SKM-1 (cell line): ENCODE measurements around the gene BRSK2.

Experiments
- DNase-seq: peaks from one replicate; lab custom pipeline; 2025; ENCODE audit not compliant: unreplicated experiment; lab: John Stamatoyannopoulos, UW

The BRSK2 gene

GRCh38 chr11:1479006-1479677, 89.4 kb downstream of the BRSK2 start:
- no peak for DNase-seq

- DNase-seq, result no peak
These were observed 90.0 kb downstream of the BRSK2 start for GRCh38 chr11:1479678-1480118.

GRCh38 chr11:1480191-1480554, 90.4 kb downstream of the BRSK2 start:
- no peak for DNase-seq

GRCh38 chr11:1480555-1481482, 91.1 kb downstream of the BRSK2 start:
- no peak for DNase-seq

- no peak for DNase-seq
These were observed 91.7 kb downstream of the BRSK2 start for GRCh38 chr11:1481483-1481825.

GRCh38 chr11:1481861-1482441, 92.2 kb downstream of the BRSK2 start:
- no peak for DNase-seq

GRCh38 chr11:1482581-1483444, 93.1 kb downstream of the BRSK2 start:
- no peak for DNase-seq

- no peak for DNase-seq
These were observed 93.8 kb downstream of the BRSK2 start for GRCh38 chr11:1483445-1483961.

GRCh38 chr11:1484061-1484671, 94.4 kb downstream of the BRSK2 start:
- no peak for DNase-seq

GRCh38 chr11:1484695-1485503, 95.2 kb downstream of the BRSK2 start:
- DNase-seq, result no peak

GRCh38 chr11:1485504-1485885, 95.8 kb downstream of the BRSK2 start:
- no peak for DNase-seq

- no peak for DNase-seq
These were observed 96.5 kb downstream of the BRSK2 start, which contains the start of gene MOB2 for GRCh38 chr11:1486054-1486825. MOB2 (minus strand) TSS chr11:1486779; CDS start chr11:1486556, 223 bp downstream.

- DNase-seq, result no peak
These were observed 97.5 kb downstream of the BRSK2 start for GRCh38 chr11:1487091-1487850.

GRCh38 chr11:1487851-1488574, 98.3 kb downstream of the BRSK2 start:
- no peak for DNase-seq

GRCh38 chr11:1488575-1489180, 98.9 kb downstream of the BRSK2 start:
- no peak for DNase-seq

- no peak for DNase-seq
These were observed 100.9 kb downstream of the BRSK2 start for GRCh38 chr11:1490651-1491050.

GRCh38 chr11:1491379-1491778, 101.6 kb downstream of the BRSK2 start:
- DNase-seq, result no peak
